PC-3 (cell line): ENCODE measurements around the gene DTD1.

ENCODE experiments used
- CTCF ChIP-seq: fragments of 300-600 bp; sonication (generic); conservative IDR thresholded peaks from 2 replicates; pipeline ENCODE4 v1.5.1; 2017; ENCODE audit warnings: antibody characterized with exemption, low read depth, mild to moderate bottlenecking, low read length
- EZH2 ChIP-seq: fragments of 300-600 bp; sonication (generic); IDR thresholded peaks from one replicate; pipeline ENCODE4 v1.6.1; 2017; ENCODE audit warnings: antibody characterized with exemption, mild to moderate bottlenecking, low read length; ENCODE audit not compliant: unreplicated experiment
- EZH2phosphoT487 ChIP-seq: fragments of 300-600 bp; sonication (generic); IDR thresholded peaks from 2 replicates; pipeline ENCODE4 v1.6.1; 2018; ENCODE audit warnings: mild to moderate bottlenecking, antibody characterized with exemption, low read length, borderline replicate concordance

DNA sequence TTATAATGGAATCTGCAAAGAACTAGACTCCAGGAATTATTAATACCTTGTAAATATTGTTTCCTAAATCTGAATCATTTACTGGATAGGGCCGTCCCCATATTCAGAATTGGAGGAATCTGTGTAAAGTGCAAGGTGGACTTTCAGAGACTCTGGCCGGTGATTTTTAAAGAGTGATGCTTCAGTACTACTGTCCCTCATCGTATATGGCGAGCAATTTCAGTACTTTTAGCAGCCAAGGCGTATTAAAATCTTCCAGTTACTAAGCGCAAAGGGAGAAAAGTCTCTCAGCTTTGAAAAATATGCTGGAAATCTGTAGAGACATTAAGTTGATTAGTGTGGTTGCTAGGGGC, 20.1 kb upstream of the DTD1 start:
- TF ChIP-seq EZH2, result no peak
- no peak for TF ChIP-seq CTCF
- TF ChIP-seq EZH2phosphoT487, result no peak
